Keratinocyte (primary cell): Measurements from ENCODE around the gene ALG5. TPM values are rescaled to one million over a fixed set of nuclear protein-coding genes. Genes with fewer than 3 reads are reported as not detected.

Source experiments
- DNase-seq: peaks from one replicate; pipeline ENCODE4 v3.0.0-alpha.2; 2011; ENCODE audit warnings: low read depth, missing footprints, low spot score
- FAIRE-seq: peaks from 2 replicates; lab custom pipeline; 2011; peaks lifted over from hg19 to GRCh38; lab: Jason Lieb, UNC
- H2AFZ ChIP-seq: 2 replicates; pipeline ENCODE4 v1.6.0; 2012; ENCODE audit warnings: low read length, control low read depth, inconsistent platforms; ENCODE audit not compliant: control insufficient read depth
- H3K27ac ChIP-seq: 2 replicates; pipeline ENCODE4 v1.5.1; 2011; ENCODE audit warnings: low read length; ENCODE audit not compliant: control insufficient read depth, insufficient read depth
- H3K27me3 ChIP-seq: 3 replicates; pipeline ENCODE4 v1.6.0; 2011; ENCODE audit warnings: low read length; ENCODE audit not compliant: control insufficient read depth, insufficient read depth; ENCODE audit errors: extremely low read depth
- H3K36me3 ChIP-seq, 2 experiments: 2 replicates in 1 of 2; 3 replicates in 1 of 2; pipeline ENCODE4 v1.5.1; 2011; ENCODE audit warnings: low read length in 2 of 2, mild to moderate bottlenecking in 1 of 2; ENCODE audit not compliant: control insufficient read depth in 2 of 2, insufficient read depth in 2 of 2; ENCODE audit errors: extremely low read depth in 1 of 2
- H3K4me1 ChIP-seq: 3 replicates; pipeline ENCODE4 v1.5.1; 2011; ENCODE audit warnings: low read length; ENCODE audit not compliant: control insufficient read depth, insufficient read depth; ENCODE audit errors: extremely low read depth
- H3K4me2 ChIP-seq: 3 replicates; pipeline ENCODE4 v1.6.0; 2011; ENCODE audit warnings: low read depth, low read length; ENCODE audit not compliant: control insufficient read depth, insufficient read depth; ENCODE audit errors: extremely low read depth
- H3K4me3 ChIP-seq, 3 experiments: fragments of 200-600 bp in 1 of 3; sonication (generic) in 1 of 3; 2 replicates in 2 of 3; 3 replicates in 1 of 3; pipeline ENCODE4 v1.5.1; 2011 to 2016; ENCODE audit warnings: low read length in 3 of 3, mild to moderate bottlenecking in 3 of 3, control low read depth in 2 of 3, inconsistent platforms in 1 of 3, low read depth in 1 of 3, mixed read lengths in 1 of 3, mixed run types in 1 of 3, moderate library complexity in 1 of 3; ENCODE audit not compliant: control insufficient read depth in 2 of 3, insufficient read depth in 2 of 3; ENCODE audit errors: extremely low read depth in 1 of 3
- H3K79me2 ChIP-seq: 2 replicates; pipeline ENCODE4 v1.6.0; 2012; ENCODE audit warnings: low read length; ENCODE audit not compliant: control insufficient read depth, insufficient read depth
- H3K9ac ChIP-seq: 3 replicates; pipeline ENCODE4 v1.6.0; 2011; ENCODE audit warnings: low read length; ENCODE audit not compliant: control insufficient read depth, insufficient read depth; ENCODE audit errors: extremely low read depth
- H3K9me1 ChIP-seq: 3 replicates; pipeline ENCODE4 v1.6.0; 2011; ENCODE audit warnings: low read length; ENCODE audit not compliant: control insufficient read depth, insufficient read depth; ENCODE audit errors: extremely low read depth
- H3K9me3 ChIP-seq: 2 replicates; pipeline ENCODE4 v1.5.1; 2012; ENCODE audit warnings: low read depth, low read length; ENCODE audit not compliant: control insufficient read depth
- H4K20me1 ChIP-seq: 3 replicates; pipeline ENCODE4 v1.6.0; 2011; ENCODE audit warnings: low read length; ENCODE audit not compliant: control insufficient read depth, insufficient read depth; ENCODE audit errors: extremely low read depth
- CTCF ChIP-seq, 3 experiments: IDR thresholded peaks in 1 of 3; conservative IDR thresholded peaks in 1 of 3; optimal IDR thresholded peaks in 1 of 3; 2 replicates in 2 of 3; 3 replicates in 1 of 3; pipeline versions ENCODE3 to v1.5.1; 2011; ENCODE audit warnings: low read length in 3 of 3, mild to moderate bottlenecking in 3 of 3, moderate library complexity in 2 of 3, control low read depth in 1 of 3, inconsistent platforms in 1 of 3; ENCODE audit not compliant: insufficient read depth in 2 of 3; ENCODE audit errors: extremely low read depth in 1 of 3
- EZH2 ChIP-seq: IDR thresholded peaks from one replicate; pipeline ENCODE4 v1.6.1; 2012; ENCODE audit warnings: inconsistent platforms, mild to moderate bottlenecking, low read length, moderate library complexity
- dilution Hi-C: fragments of 300-500 bp; cut with MboI; formaldehyde crosslinking; loops from one replicate; pipeline ENCODE4 v1.7.0; 2020; ENCODE audit warnings: low sequenced_read_pairs; ENCODE audit not compliant: extremely low pct_ligation_motif_present
- polyA plus RNA-seq, 5 experiments: library from polyadenylated mRNA; depleted of rRNA in 3 of 5; stranded (reverse) in 3 of 5; stranded (forward) in 1 of 5; unstranded in 1 of 5; fragments of >200 nt; gene quantifications; 1 replicate in 1 of 5; 2 replicates in 3 of 5; 3 replicates in 1 of 5; pipeline versions ENCODE4 v1.2.1 to v1.2.3, GENCODE V29; 2011 to 2012; ENCODE audit warnings: missing spikeins in 2 of 5, low read depth in 1 of 5, low replicate concordance in 1 of 5

ALG5 gene
- polyA plus RNA-seq, 1 donor (not counting 4 experiments of a cell fraction or from before 2014, with no cell fraction given) = 63.9 TPM

- Histone ChIP-seq H3K9me1 (no peaks in the 10 kb centered on the region), H3K79me2 (no peaks in the 10 kb centered on the region), H3K4me2 (no peak overlapping the region), H3K36me3 (peaks cover 20 to 35% of the 10 kb centered on the region in 2 experiments), H3K27me3 (no peaks in the 10 kb centered on the region), H3K4me1 (no peaks in the 10 kb centered on the region), H3K9ac (no peak overlapping the region), H3K27ac (no peak overlapping the region), H3K4me3 (no peak overlapping the region), H3K9me3 (no peaks in the 10 kb centered on the region), H4K20me1 (no peaks in the 10 kb centered on the region), H2AFZ (no peak overlapping the region)
- dilution Hi-C loops = no loop called here
- FAIRE-seq (no peak), DNase-seq (no peak)
- TF ChIP-seq CTCF (optimal IDR thresholded peaks at IDR 0.05 in 1 of 3, IDR thresholded peaks at IDR 0.05 in 1 of 3, conservative IDR thresholded peaks at IDR 0.05 in 1 of 3; ENCODE audit: extremely low read depth in 1 of 3, insufficient read depth in 2 of 3, low read length in 3 of 3) (no peak), EZH2 (no peak)
These were observed 38.1 kb upstream of the ALG5 start for GRCh38 chr13:37037241-37037640.

GRCh38 chr13:37029617-37030016 is 30.5 kb upstream of the ALG5 start:
- no peaks in the 10 kb centered on the region for H3K9me1 ChIP-seq
- no peaks in the 10 kb centered on the region for H4K20me1 ChIP-seq
- no peak overlapping the region for H3K27ac ChIP-seq
- no peak overlapping the region for H3K4me3 ChIP-seq
- TF ChIP-seq CTCF (optimal IDR thresholded peaks at IDR 0.05 in 1 of 3, IDR thresholded peaks at IDR 0.05 in 1 of 3, conservative IDR thresholded peaks at IDR 0.05 in 1 of 3; ENCODE audit: extremely low read depth in 1 of 3, insufficient read depth in 2 of 3, low read length in 3 of 3) (no peak), EZH2 (no peak)
- H2AFZ ChIP-seq = no peak overlapping the region
- H3K36me3 ChIP-seq = peaks cover 20 to 25% of the 10 kb centered on the region in 2 experiments
- no peak for DNase-seq
- H3K79me2 ChIP-seq = no peaks in the 10 kb centered on the region
- H3K27me3 ChIP-seq = no peaks in the 10 kb centered on the region
- no peaks in the 10 kb centered on the region for H3K9me3 ChIP-seq
- no peak overlapping the region for H3K4me2 ChIP-seq
- no peak overlapping the region for H3K9ac ChIP-seq
- dilution Hi-C loops = no loop called here
- no peaks in the 10 kb centered on the region for H3K4me1 ChIP-seq
- FAIRE-seq = no peak
